Prostate gland (tissue), 2 donors: ENCODE data around the gene L3MBTL4. TPM values are rescaled to one million over a fixed set of nuclear protein-coding genes. Genes with fewer than 3 reads are reported as not detected.

Source experiments
- DNase-seq: peaks from one replicate; pipeline ENCODE4 v3.0.0-alpha.2; 2019; ENCODE audit warnings: low spot score
- H3K27ac ChIP-seq, 2 donors: fragments of 200-600 bp; sonication (generic); 2 replicates each; pipeline ENCODE4 v1.5.1; 2017 to 2019
- H3K27me3 ChIP-seq: fragments of 200-600 bp; sonication (generic); replicated peaks from 2 replicates; pipeline ENCODE4 v1.5.1; 2019; ENCODE audit not compliant: insufficient read depth
- H3K36me3 ChIP-seq, 2 donors: fragments of 200-600 bp; sonication (generic); 1 replicate in 1 of 2; 2 replicates in 1 of 2; pipeline versions ENCODE4 v1.5.1 to v1.8.1; 2017 to 2019
- H3K4me1 ChIP-seq: fragments of 200-600 bp; sonication (generic); replicated peaks from 2 replicates; pipeline ENCODE4 v1.5.1; 2019
- H3K4me3 ChIP-seq, 2 donors: fragments of 200-600 bp; sonication (generic); 2 replicates each; pipeline ENCODE4 v1.5.1; 2017 to 2019
- H3K9me3 ChIP-seq: fragments of 200-600 bp; sonication (generic); 2 replicates; pipeline ENCODE4 v1.5.1; 2017
- POLR2A ChIP-seq: fragments of 450-650 bp; IDR thresholded peaks from one replicate; pipeline ENCODE4 v1.6.1; 2016; ENCODE audit warnings: antibody characterized with exemption, mild to moderate bottlenecking
- POLR2AphosphoS5 ChIP-seq: sonication (generic); formaldehyde crosslinking; IDR thresholded peaks from one replicate; pipeline ENCODE4 v1.6.1; 2017; ENCODE audit warnings: antibody characterized with exemption
- WGBS: methylation state at CpG from one replicate; pipeline ENCODE4 v1.1.5; 2018; 5-methylcytosine and 5-hydroxymethylcytosine counted together
- intact Hi-C: fragments of 100-400 bp; cut with DNase I; formaldehyde crosslinking; loops from one replicate; pipeline ENCODE4 v1.14.2; 2022
- total RNA-seq, 2 donors: library from RNA; depleted of rRNA; stranded (reverse); fragments of >200 nt; gene quantifications; one replicate each; pipeline ENCODE4 v1.1.0, GENCODE V29; 2016
- TF ChIP-seq, protein P1 (sequence below), 4 experiments: fragments of 200-600 bp in 2 of 4; fragments of 450-650 bp in 2 of 4; sonication (generic) in 2 of 4; IDR thresholded peaks; 1 replicate in 3 of 4; 2 replicates in 1 of 4; pipeline ENCODE4 v1.5.1; 2016 to 2019; ENCODE audit warnings: antibody characterized with exemption in 4 of 4, mild to moderate bottlenecking in 2 of 4, moderate library complexity in 2 of 4

The L3MBTL4 gene
- total RNA-seq, 2 donors from 2014 or later = 3.5 to 20.5 TPM

DNA sequence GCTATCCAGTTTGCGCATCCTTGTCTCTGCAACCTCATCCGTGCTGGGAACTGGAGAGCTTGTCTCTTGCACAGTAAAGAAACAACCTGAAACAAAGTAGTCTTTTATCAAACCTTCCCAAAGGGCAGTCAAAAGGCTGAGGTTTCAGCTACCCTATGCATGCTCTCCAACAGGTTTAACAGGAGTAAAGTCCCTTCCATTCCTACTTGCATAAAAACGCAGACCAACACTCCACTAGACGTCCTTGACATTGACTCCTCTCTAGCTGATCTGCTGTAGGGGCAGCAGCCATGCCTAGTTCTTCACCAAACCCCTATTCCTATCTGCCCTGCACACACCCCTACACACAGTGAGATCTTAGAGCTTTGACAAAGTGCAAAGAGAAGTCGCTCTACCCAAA is 41.5 kb downstream of the L3MBTL4 start:
- no peaks in the 10 kb centered on the region for H3K27me3 ChIP-seq
- 87% methylated on average over 5 of the region's 5 CpGs for WGBS
- H3K4me1 ChIP-seq = no peaks in the 10 kb centered on the region
- intact Hi-C loops = no loop called here
- DNase-seq = no peak
- no peaks in the 10 kb centered on the region for H3K36me3 ChIP-seq
- no peak overlapping the region for H3K4me3 ChIP-seq
- no peaks in the 10 kb centered on the region for H3K9me3 ChIP-seq
- TF ChIP-seq, protein P1, sequence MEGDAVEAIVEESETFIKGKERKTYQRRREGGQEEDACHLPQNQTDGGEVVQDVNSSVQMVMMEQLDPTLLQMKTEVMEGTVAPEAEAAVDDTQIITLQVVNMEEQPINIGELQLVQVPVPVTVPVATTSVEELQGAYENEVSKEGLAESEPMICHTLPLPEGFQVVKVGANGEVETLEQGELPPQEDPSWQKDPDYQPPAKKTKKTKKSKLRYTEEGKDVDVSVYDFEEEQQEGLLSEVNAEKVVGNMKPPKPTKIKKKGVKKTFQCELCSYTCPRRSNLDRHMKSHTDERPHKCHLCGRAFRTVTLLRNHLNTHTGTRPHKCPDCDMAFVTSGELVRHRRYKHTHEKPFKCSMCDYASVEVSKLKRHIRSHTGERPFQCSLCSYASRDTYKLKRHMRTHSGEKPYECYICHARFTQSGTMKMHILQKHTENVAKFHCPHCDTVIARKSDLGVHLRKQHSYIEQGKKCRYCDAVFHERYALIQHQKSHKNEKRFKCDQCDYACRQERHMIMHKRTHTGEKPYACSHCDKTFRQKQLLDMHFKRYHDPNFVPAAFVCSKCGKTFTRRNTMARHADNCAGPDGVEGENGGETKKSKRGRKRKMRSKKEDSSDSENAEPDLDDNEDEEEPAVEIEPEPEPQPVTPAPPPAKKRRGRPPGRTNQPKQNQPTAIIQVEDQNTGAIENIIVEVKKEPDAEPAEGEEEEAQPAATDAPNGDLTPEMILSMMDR (IDR thresholded peaks at IDR 0.05) = no peak
- TF ChIP-seq POLR2A = no peak
- no peak for TF ChIP-seq POLR2AphosphoS5
- no peak overlapping the region for H3K27ac ChIP-seq

DNA sequence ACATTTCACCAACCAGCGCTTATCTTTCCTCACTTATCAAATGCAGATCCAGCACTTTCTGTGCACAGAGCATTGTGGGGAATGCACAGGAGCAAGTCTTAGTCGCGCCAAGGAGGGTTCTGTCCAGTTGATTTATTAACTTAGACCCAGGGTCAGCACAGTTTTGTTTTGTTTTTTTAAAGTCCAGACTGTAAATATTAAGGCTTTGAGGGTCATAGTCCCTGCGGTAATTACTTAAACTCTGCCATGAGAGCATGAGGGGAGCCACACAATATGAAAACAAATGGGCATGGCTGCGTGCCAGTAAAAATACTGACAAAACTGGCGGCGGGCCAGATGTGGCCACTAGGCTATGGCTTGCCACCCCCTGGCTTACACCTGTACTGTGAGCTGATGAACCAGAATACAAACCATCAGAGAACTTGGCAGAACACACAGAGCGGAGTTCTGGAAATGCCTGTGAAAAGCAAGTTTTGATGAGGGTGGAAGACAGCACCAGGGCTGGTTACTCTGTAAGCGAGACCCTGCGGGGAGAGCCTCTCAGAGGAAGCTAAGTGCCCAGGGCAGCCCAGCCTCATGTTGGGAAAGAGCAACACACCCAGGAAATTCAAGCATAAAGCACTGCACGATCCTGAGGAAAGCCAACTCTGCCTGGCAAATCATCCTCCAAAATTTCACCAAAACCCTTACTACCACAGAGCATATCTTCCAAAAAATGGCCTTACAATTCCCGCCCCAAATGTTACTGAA is 43.6 kb downstream of the L3MBTL4 start:
- H3K4me1 ChIP-seq = no peaks in the 10 kb centered on the region
- H3K36me3 ChIP-seq = no peaks in the 10 kb centered on the region
- no peaks in the 10 kb centered on the region for H3K9me3 ChIP-seq
- TF ChIP-seq POLR2A (no peak), POLR2AphosphoS5 (no peak)
- TF ChIP-seq, protein P1 (IDR thresholded peaks at IDR 0.05) = no peak
- WGBS = 60% methylated on average over 12 of the region's 12 CpGs
- no peak overlapping the region for H3K4me3 ChIP-seq
- no peak for DNase-seq
- no peak overlapping the region for H3K27ac ChIP-seq
- intact Hi-C loops = no loop called here
- no peaks in the 10 kb centered on the region for H3K27me3 ChIP-seq

DNA sequence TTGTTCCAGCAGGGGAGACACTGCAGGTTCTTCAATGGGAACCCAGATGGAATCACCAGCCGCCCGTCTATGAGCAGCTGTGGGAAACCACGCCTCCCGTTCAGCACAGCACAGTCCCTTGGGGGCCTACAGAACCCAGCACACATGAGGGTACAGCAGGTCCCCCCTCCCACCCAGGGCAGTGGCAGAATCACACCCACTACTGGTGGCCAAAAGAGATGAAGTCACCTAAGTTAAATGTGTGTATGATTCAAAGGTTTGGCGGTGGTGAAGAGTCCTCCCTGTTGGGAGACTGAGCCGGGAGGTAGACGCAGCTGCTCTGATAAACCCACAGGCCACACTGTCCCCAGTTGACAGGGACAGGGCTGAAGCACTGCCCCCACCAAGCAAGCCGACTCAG is 44.3 kb downstream of the L3MBTL4 start:
- H3K27ac ChIP-seq = no peak overlapping the region
- intact Hi-C loops = no loop called here
- TF ChIP-seq POLR2AphosphoS5 (no peak), POLR2A (no peak)
- TF ChIP-seq, protein P1 (IDR thresholded peaks at IDR 0.05) = no peak
- no peaks in the 10 kb centered on the region for H3K27me3 ChIP-seq
- H3K4me1 ChIP-seq = no peaks in the 10 kb centered on the region
- 91% methylated on average over 8 of the region's 8 CpGs for WGBS
- DNase-seq = no peak
- H3K9me3 ChIP-seq = no peaks in the 10 kb centered on the region
- no peaks in the 10 kb centered on the region for H3K36me3 ChIP-seq
- no peak overlapping the region for H3K4me3 ChIP-seq

DNA sequence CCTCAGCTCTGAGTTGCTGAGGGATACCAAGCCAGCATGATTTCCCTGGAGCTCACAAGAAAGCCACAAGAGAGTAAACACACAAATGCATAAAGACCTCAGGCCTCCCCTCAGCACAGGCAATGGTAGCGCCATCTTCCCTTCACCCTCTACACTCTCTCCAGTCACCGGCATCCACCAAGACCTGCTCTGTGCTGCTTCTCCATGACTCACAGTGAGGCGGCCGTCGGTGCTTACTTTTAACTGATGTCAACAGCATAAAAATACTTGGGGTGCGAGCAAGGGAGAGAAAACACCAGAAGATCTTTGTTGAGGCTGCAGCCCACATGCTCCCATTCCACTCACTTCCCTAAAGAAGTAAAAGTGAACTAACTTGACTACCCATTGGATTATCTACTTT is 46.7 kb downstream of the L3MBTL4 start:
- no peak for DNase-seq
- Histone ChIP-seq H3K4me3 (no peak overlapping the region), H3K36me3 (no peaks in the 10 kb centered on the region), H3K9me3 (no peaks in the 10 kb centered on the region), H3K4me1 (no peaks in the 10 kb centered on the region), H3K27ac (no peak overlapping the region), H3K27me3 (no peaks in the 10 kb centered on the region)
- no peak for TF ChIP-seq POLR2AphosphoS5
- TF ChIP-seq, protein P1 (IDR thresholded peaks at IDR 0.05) = no peak
- TF ChIP-seq POLR2A = no peak
- 98% methylated on average over 6 of the region's 6 CpGs for WGBS
- intact Hi-C loops = no loop called here

DNA sequence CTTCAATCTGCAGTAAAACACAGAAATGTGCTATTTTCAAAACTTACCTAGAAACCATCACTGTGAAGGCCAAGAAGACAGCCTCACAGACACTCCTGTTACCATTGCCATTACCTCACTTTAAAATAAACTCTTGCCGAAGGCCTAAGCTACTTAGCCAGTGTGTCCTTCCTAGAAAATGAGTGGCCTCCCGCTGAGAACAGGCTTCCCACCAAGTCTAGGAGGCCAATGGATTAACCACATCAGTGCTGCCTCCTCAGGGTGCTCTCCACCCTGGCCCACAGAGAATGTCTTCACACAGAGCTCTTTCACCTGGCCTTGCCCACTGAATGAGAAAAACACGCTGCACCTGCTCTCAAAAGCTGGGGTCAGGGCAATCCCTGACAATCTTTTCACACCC is 47.5 kb downstream of the L3MBTL4 start:
- no peak for DNase-seq
- intact Hi-C loops = no loop called here
- H3K36me3 ChIP-seq = no peaks in the 10 kb centered on the region
- H3K27me3 ChIP-seq = no peaks in the 10 kb centered on the region
- H3K4me3 ChIP-seq = no peak overlapping the region
- TF ChIP-seq, protein P1 (IDR thresholded peaks at IDR 0.05) = no peak
- TF ChIP-seq POLR2AphosphoS5 (no peak), POLR2A (no peak)
- no peaks in the 10 kb centered on the region for H3K4me1 ChIP-seq
- H3K9me3 ChIP-seq = no peaks in the 10 kb centered on the region
- H3K27ac ChIP-seq = no peak overlapping the region
- 95% methylated on average over 3 of the region's 3 CpGs for WGBS
